ENCODE data around the gene BOLL. TPM values are rescaled to one million over a fixed set of nuclear protein-coding genes. Genes with fewer than 3 reads are reported as not detected.

Gene BOLL
- total RNA-seq, 4 donors from 2014 or later: 0.19 TPM; not detected in 3

GRCh38 chr2:197810016-197810415 is 24.9 kb upstream of the BOLL start:
- H3K27ac ChIP-seq: no peak overlapping the region
- H3K4me1 ChIP-seq: peaks cover 0 to 49% (median 5%) of the 10 kb centered on the region in 3 donors
- 89 to 92% methylated on average over 3 of the region's 3 CpGs for WGBS, 2 donors (ENCODE audit: low coverage in 1 of 2)
- no peaks in the 10 kb centered on the region for H3K36me3 ChIP-seq
- H3K27me3 ChIP-seq: no peaks in the 10 kb centered on the region
- ATAC-seq: no peak
- H3K9me3 ChIP-seq: no peaks in the 10 kb centered on the region
- TF ChIP-seq POLR2AphosphoS5 (IDR thresholded peaks at IDR 0.05): no peak
- no peak for TF ChIP-seq EP300 (IDR thresholded peaks at IDR 0.05)
- no peak for TF ChIP-seq CTCF (IDR thresholded peaks at IDR 0.05)
- TF ChIP-seq POLR2A (IDR thresholded peaks at IDR 0.05): no peak
- no peak overlapping the region for H3K4me3 ChIP-seq

- TF ChIP-seq CTCF (IDR thresholded peaks at IDR 0.05): no peak
- no peak for TF ChIP-seq EP300 (IDR thresholded peaks at IDR 0.05)
- TF ChIP-seq POLR2A (IDR thresholded peaks at IDR 0.05): no peak
- no peak for TF ChIP-seq POLR2AphosphoS5 (IDR thresholded peaks at IDR 0.05)
- Histone ChIP-seq H3K4me3 (peak overlapping the region in 1 of 2 donors; percentile 93), H3K4me1 (peaks cover 0 to 51% (median 5%) of the 10 kb centered on the region in 3 donors), H3K9me3 (no peaks in the 10 kb centered on the region), H3K27me3 (no peaks in the 10 kb centered on the region), H3K27ac (peak overlapping the region in 3 of 4 donors; percentile 28 to 52 (median 39)), H3K36me3 (no peaks in the 10 kb centered on the region)
- WGBS, 2 donors (ENCODE audit: low coverage in 1 of 2): 69 to 72% methylated on average over 5 of the region's 5 CpGs
- ATAC-seq: no peak
Measured at GRCh38 chr2:197809064-197809463, 23.9 kb upstream of the BOLL start.

- Histone ChIP-seq H3K9me3 (no peaks in the 10 kb centered on the region), H3K36me3 (no peaks in the 10 kb centered on the region), H3K27ac (peak overlapping the region in 3 of 4 donors; percentile 89 to 93 (median 91)), H3K27me3 (no peaks in the 10 kb centered on the region), H3K4me1 (peaks cover 0 to 66% (median 11%) of the 10 kb centered on the region in 3 donors), H3K4me3 (peak overlapping the region; percentile 93 to 97)
- WGBS, 2 donors (ENCODE audit: low coverage in 1 of 2): 21 to 24% methylated on average over 8 to 11 of the region's 11 CpGs
- no peak for TF ChIP-seq EP300 (IDR thresholded peaks at IDR 0.05)
- TF ChIP-seq CTCF (IDR thresholded peaks at IDR 0.05): no peak
- no peak for ATAC-seq
Measured at GRCh38 chr2:197805715-197806633, 20.9 kb upstream of the BOLL start.

- peaks cover 0 to 61% (median 11%) of the 10 kb centered on the region in 3 donors for H3K4me1 ChIP-seq
Measured at GRCh38 chr2:197804758-197805714, 19.9 kb upstream of the BOLL start.

More at GRCh38 chr2:197804758-197805714, 19.9 kb upstream of the BOLL start:
- no peaks in the 10 kb centered on the region for H3K27me3 ChIP-seq
- WGBS, 2 donors (ENCODE audit: low coverage in 1 of 2): 0% methylated on average over 2 to 9 of the region's 92 CpGs
- no peaks in the 10 kb centered on the region for H3K36me3 ChIP-seq
- TF ChIP-seq CTCF (IDR thresholded peaks at IDR 0.05) (peak in 2 of 4 experiments; percentile 9 to 38), EP300 (IDR thresholded peaks at IDR 0.05) (no peak)
- ATAC-seq: peak; percentile 43
- H3K4me3 ChIP-seq: peak overlapping the region; percentile 93 to 97
- H3K27ac ChIP-seq: peak overlapping the region; percentile 75 to 93 (median 90)
- no peaks in the 10 kb centered on the region for H3K9me3 ChIP-seq

Measured in gastroesophageal sphincter (tissue), 4 donors.